Ramos (cell line): Measurements from ENCODE around the gene TEX22.

Experiments used
- in situ Hi-C: fragments of 300-500 bp; cut with MboI; formaldehyde crosslinking; loops from one replicate; pipeline ENCODE4 v1.14.3; 2022; ENCODE audit warnings: low sequenced_read_pairs; ENCODE audit not compliant: unreplicated experiment

The TEX22 gene

GRCh38 chr14:105365101-105365500 lies 33.2 kb upstream of the TEX22 start:
- in situ Hi-C loops, result loop anchor here (25.0 kb wide), 1 partner anchor 1072 kb away; no protein-coding TSS in a partner anchor

GRCh38 chr14:105365681-105366080 lies 32.7 kb upstream of the TEX22 start:
- in situ Hi-C loops, result loop anchor here (25.0 kb wide), 1 partner anchor 1072 kb away; no protein-coding TSS in a partner anchor

GRCh38 chr14:105366386-105367074 lies 31.8 kb upstream of the TEX22 start:
- in situ Hi-C loops, result loop anchor here (25.0 kb wide), 1 partner anchor 1071 kb away; no protein-coding TSS in a partner anchor

DNA sequence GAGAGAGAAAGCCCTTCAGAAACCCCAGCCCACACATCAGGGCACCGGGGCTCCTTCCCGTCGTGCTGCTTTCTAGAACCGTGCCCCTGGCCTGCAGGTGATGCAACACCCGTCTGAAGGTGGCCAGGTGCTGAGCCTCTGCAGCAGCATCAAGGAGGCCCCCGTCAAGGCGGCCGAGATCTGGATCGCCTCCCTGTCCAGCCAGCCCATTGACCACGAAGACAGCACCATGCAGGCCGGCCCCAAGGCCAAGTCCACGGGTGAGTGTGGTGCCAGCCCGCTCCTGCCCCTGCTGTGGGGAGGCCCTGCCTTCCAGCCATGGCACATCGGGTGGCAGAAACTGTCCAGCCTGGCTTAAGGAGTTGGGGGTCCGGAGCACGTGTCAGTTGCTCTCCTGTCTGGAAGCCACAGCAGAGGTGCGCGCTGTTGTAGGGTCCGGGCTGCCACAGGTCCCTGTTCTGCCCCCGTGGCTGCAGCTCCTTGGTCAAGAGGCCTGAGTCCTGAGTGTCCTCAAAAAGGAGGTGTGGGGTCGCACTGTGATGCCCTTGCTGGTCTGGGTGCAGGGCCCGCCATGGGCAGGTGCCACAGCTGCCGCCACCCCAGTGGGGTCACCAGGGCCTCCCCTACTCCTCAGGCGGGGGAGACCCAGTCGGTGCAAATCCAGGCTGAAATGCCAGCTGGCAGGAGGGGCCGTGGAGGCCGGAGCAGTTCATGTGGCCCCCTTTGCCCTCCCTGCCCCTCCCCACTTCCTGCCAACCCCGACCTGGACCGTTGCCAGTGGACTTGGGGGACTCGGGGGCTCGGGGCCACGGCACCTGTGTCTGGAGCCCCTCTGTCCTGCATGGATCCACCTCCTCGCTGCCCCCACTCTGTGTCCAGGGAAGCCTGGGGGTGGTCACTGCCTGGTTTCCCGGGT lies 31.0 kb upstream of the TEX22 start:
- in situ Hi-C loops, result loop anchor here (25.0 kb wide), 1 partner anchor 1070 kb away; no protein-coding TSS in a partner anchor

- in situ Hi-C loops, result loop anchor here (25.0 kb wide), 1 partner anchor 1069 kb away; no protein-coding TSS in a partner anchor
Measured at GRCh38 chr14:105368032-105368417, 30.3 kb upstream of the TEX22 start.

DNA sequence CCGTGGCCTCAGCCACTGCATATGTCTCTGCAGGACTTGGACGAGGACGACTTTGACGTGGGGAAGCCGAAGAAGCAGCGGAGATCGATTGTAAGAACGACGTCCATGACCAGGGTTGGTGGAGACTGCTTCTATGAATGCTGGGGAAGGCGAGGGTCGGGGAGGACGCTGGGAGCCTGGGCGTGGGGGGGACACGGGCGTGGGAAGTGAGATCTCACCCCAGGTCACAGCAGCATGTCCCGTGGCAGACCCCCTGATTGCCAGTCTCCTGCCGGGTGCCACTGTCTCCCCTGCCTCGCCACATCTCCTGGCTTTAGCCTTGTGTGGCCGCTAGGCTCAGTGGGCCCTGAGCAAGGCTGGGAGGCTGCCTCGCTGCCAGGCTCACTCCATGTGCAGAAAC lies 29.9 kb upstream of the TEX22 start:
- in situ Hi-C loops, result loop anchor here (25.0 kb wide), 1 partner anchor 1069 kb away; no protein-coding TSS in a partner anchor

GRCh38 chr14:105368910-105369652 lies 29.3 kb upstream of the TEX22 start:
- in situ Hi-C loops, result loop anchor here (25.0 kb wide), 1 partner anchor 1068 kb away; no protein-coding TSS in a partner anchor

- in situ Hi-C loops, result loop anchor here (5.0 to 25.0 kb wide), 2 partner anchors 148 to 1068 kb away; no protein-coding TSS in a partner anchor
Measured at GRCh38 chr14:105369653-105370040, 28.7 kb upstream of the TEX22 start.

DNA sequence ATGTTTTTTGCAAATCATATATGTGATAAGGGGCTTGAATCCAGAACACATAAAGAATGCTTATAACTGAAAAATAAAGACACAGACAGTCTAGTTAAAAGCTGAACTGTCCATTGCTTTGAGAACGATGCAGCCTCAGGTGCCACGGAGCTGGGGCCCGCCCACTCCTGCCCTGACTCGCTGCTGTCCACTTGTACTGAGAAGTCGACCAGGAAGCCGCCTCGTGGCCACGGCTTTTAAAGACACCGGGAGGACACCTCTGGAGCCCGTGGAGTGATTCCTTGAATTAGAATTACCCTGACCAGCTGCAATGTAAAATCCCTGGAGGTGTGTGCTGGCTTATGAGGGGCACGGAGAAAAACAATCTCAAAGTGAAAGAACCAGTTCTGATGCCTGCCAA lies 23.9 kb upstream of the TEX22 start:
- in situ Hi-C loops, result loop anchor here (5.0 to 25.0 kb wide), 2 partner anchors 143 to 1063 kb away; no protein-coding TSS in a partner anchor

DNA sequence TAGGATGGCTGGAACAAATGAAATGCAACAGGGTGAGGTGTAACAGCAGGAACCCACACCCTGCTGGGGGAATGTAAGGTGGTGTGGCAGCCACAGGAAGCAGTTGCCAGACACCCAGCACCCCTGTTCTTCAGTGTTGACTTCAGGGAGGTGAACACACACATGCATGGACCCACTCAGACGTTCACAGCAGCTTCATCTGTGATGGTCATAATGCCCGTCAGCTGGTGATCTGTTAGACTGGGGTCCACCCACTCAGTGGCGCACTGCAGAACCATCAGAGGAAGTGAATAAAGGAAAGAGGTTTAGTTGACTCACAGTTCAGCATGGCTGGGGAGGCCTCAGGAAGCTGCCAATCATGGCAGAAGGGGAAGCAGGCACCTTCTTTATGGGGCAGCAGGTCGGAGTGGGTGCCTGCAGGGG lies 22.7 kb upstream of the TEX22 start:
- in situ Hi-C loops, result no loop called here

DNA sequence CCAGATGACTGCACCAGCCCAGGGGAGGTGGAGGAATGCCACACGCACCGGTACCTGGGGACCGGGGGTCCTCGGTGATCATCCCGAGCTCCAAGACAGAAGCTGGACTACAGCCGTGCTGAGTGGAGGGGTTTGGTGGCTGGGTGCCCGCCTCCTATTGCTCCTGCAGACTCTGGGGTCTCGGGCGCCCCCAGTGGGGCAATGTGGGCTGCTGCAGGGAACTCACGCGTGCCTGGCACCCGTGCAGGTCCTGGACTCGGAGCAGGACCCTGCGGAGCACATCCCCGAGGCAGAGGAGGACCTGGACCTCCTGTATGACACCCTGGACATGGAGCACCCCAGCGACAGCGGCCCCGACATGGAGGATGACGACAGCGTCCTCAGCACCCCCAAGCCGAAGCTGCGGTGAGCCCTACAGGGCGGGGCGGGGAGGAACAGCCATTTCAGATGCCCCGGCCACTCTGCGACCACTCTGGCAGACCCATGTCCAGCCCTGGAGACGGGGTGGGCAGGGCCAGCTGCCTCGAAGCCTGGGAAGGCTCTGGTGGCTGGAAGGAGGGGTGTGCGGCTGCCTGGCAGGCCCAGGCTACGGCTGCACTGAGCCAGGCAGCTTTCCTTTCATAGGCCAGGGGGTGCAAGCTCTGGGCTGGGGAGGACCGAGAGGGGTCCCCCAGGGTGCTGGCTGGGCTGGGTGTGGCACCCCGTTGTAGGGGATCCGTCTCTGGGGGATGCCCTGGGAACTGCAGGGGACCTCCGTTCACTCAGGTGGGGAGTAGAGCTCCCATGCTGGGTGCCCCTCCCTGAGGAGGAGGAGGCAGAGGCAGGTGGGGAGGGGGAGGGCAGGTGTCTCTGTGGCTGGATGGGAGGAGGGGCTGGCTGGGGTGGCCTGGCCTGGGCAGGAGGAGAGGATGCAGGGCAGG lies 21.6 kb upstream of the TEX22 start:
- in situ Hi-C loops, result no loop called here

DNA sequence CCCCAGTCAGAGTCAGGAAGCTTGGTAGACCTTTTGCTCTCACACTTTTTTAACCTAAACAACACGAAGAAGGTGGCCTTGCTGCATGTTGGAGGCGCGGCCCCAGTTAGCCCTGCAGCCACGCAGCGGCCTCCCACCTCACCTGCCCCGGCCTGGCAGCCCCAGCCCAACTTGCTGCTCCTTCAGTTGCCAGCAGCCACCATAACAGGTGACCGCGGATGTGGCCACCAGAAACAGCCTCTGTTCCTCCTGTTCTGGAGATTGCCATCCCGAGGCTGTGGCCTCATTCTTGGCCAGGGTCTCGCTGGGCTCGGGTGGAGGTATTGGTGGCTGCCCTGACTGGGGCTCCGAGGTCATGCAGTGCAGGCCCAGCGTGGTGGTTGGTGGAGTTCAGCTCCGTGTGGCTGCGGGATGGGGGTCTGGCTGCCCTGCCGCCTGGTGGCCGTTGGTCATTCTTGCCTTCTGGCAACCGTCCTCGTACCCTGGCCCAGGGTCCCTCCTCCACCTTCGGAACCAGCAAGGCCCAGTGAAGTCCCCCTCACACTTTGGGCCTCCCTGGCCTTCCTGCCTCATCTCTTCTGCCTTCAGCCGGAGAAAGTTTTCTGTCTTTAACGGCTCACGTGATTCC lies 20.7 kb upstream of the TEX22 start:
- in situ Hi-C loops, result no loop called here

DNA sequence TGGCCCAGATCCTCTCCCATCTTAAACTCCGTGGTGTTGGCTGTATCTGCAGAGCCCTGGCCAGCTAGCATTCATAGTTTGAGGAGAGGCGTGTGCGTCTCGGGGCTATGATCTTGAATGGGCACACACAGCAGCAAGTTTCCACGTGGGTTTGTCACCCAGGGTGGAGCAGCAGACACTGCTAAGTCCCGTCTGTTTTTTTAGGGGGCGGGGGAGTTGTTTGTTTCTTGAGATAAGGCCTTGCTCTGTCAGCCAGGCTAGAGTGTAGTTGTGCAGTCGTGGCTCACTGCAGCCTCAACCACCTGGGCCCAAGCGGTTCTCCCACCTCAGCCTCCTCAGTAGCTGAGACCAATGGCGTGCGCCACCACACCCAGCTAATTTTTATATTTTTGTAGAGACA lies 20.1 kb upstream of the TEX22 start:
- in situ Hi-C loops, result no loop called here

DNA sequence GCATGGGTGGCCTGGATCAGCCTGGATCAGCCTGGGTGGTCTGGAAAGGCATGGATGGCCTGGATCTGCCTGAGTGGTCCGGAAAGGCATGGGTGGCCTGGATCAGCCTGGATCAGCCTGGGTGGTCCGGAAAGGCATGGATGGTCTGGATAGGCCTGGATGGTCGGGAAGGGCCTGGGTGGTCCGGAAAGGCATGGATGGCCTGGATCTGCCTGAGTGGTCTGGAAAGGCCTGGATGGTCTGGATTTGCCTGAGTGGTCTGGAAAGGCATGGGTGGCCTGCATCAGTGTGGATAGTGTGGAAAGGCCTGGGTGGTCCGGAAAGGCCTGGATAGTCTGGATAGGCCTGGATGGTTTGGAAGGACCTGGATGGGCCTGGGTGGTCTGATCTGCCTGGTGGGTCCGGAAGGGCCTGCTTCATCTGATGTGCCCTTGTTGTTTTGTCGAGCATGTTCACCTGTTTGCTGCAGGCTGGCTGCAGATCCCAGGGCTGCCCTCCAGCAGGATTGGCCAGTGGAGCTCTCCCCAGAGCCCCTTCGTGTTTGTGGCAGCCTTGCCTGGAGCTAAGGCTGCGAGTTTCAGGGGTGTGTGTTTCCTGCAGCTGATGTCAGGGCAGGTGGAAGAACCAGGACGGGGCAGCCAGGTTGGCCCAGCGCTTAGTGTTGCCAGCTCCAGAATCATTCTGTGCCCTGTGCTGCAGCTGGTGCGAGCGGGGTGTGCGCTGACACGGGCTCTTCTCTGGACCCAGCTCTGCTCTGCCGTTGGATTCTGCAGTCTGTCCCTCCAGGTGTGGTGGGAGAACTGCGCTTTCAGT lies 19.3 kb upstream of the TEX22 start:
- in situ Hi-C loops, result no loop called here

- in situ Hi-C loops, result no loop called here
Measured at GRCh38 chr14:105379946-105380345, 18.4 kb upstream of the TEX22 start.

DNA sequence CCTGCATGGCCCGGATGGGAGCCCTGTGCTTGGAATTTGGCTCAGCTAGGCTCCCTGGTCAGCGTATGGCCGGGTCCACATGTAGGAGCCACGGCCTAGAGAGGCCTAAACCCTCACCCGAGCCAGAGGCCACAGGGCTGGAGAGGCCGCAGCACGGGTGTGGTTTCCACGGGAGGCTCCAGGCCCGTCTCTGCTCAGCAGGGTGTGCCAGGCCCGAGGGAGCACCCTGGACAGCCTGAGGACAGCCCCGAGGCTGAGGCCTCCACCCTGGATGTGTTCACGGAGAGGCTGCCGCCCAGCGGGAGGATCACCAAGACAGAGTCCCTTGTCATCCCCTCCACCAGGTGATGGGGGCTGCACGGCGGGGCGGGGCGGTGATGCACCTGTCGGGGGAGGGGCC lies 17.6 kb upstream of the TEX22 start:
- in situ Hi-C loops, result no loop called here

DNA sequence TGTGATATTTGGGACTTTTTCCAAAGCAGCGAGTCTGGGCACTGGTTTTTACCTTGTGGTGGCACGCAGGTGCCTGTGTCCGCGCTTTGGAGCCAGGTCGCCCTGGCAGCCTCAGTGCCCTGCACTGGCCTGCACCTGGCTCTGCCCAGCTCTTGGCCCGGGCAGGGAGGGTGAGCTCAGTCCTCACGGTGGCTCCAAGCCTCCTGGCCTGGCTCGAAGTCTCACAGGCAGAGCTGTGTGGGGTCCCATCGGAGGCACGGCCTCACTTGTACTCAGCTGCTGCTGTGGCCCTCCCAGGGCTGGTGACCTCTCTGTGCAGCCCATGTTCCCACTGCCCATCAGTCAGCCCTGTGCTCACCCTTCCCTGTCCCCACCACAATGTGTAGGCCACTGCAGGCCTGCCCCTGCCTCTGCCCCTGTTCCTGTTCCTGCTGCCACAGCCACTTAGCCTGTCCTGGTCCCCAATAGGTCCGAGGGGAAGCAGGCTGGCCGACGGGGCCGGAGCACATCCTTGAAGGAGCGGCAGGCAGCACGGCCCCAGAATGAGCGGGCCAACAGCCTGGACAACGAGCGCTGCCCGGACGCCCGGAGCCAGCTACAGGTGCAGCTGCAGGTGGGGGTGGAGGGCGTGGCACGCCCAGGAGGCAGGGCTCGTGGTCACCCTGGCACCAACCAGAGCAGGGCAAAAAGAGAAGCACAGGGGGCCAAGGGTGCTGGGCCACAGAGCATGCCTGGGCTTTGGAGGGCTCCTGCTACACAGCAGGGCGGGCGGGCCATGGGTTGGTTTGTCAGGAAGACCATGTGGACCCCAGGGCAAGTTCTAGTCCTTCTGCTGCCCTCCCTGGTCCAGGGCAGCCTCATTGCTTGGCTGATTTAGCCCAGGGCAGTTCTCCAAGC lies 16.6 kb upstream of the TEX22 start:
- in situ Hi-C loops, result no loop called here
